Activated T-cell treated with anti-CD3 and anti-CD28 coated beads for 24 hours (primary cell): Measurements from ENCODE around the gene RAPGEF4.

Source experiments
- DNase-seq: peaks from one replicate; pipeline ENCODE4 v3.0.0-alpha.2; 2020; ENCODE audit warnings: low read depth

Gene RAPGEF4

GRCh38 chr2:173101687-173102086, 366.0 kb downstream of the RAPGEF4 start:
- DNase-seq = no peak
